RWPE2 (cell line): ENCODE results near the gene GLE1.

Experiments used
- ATAC-seq: fragments of 200-7000 bp; cut with Tn5 transposase; 3 replicates; pipeline ENCODE4 v1.9.1; 2021; ENCODE audit warnings: low read depth
- DNase-seq: peaks from one replicate; pipeline ENCODE4 v3.0.0-alpha.2; 2020; ENCODE audit warnings: low spot score
- H3K27ac ChIP-seq: fragments of 450-650 bp; 2 replicates; pipeline ENCODE4 v1.5.1; 2017; ENCODE audit warnings: mild to moderate bottlenecking; ENCODE audit not compliant: poor library complexity, severe bottlenecking
- H3K27me3 ChIP-seq: fragments of 250-450 bp; sonication (Bioruptor Pico); 2 replicates; pipeline ENCODE4 v1.5.1; 2021; ENCODE audit warnings: mild to moderate bottlenecking, moderate library complexity; ENCODE audit not compliant: insufficient read depth, poor library complexity, severe bottlenecking
- H3K36me3 ChIP-seq: fragments of 250-450 bp; sonication (Bioruptor Pico); 2 replicates; pipeline ENCODE4 v1.5.1; 2020; ENCODE audit warnings: low read depth, mild to moderate bottlenecking, moderate library complexity
- H3K4me1 ChIP-seq: fragments of 250-450 bp; sonication (Bioruptor Pico); 2 replicates; pipeline ENCODE4 v1.5.1; 2021; ENCODE audit warnings: mild to moderate bottlenecking, moderate library complexity; ENCODE audit not compliant: insufficient read depth, poor library complexity, severe bottlenecking
- H3K4me3 ChIP-seq: fragments of 250-450 bp; sonication (Bioruptor Pico); 2 replicates; pipeline ENCODE4 v1.5.1; 2021; ENCODE audit warnings: mild to moderate bottlenecking, moderate library complexity; ENCODE audit not compliant: severe bottlenecking
- H3K9me3 ChIP-seq: fragments of 250-450 bp; sonication (Bioruptor Pico); 2 replicates; pipeline ENCODE4 v1.5.1; 2021; ENCODE audit warnings: mild to moderate bottlenecking, moderate library complexity; ENCODE audit not compliant: severe bottlenecking
- TF ChIP-seq, protein P1 (sequence below): fragments of 450-650 bp; IDR thresholded peaks from one replicate; pipeline ENCODE4 v1.5.1; 2017; ENCODE audit warnings: mild to moderate bottlenecking, moderate library complexity; ENCODE audit not compliant: poor library complexity, severe bottlenecking

Gene GLE1

DNA sequence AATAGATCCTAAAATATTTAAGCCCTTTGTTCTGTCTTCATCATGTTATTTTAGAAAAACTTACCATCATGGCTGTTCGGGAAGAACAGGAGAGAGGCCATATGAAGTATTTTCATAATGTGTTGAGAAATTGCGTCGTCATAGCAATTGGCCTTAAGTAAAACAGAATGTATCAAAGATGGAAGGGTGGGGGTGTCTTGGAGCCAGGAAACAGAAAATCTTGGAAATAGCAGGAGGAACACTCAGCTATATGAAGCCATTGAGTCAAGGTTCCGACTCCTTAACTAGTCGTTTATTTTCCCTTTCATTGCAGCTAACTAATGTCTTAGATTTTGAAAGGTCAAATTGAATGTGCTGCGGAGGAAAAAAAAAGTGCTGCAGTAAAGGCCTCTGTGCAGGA, 49.2 kb downstream of the GLE1 start:
- H3K27me3 ChIP-seq = no peaks in the 10 kb centered on the region
- no peaks in the 10 kb centered on the region for H3K36me3 ChIP-seq
- H3K4me3 ChIP-seq = peak overlapping the region; percentile 85
- peaks cover 39% of the 10 kb centered on the region for H3K4me1 ChIP-seq
- ATAC-seq (no peak), DNase-seq (no peak)
- TF ChIP-seq, protein P1, sequence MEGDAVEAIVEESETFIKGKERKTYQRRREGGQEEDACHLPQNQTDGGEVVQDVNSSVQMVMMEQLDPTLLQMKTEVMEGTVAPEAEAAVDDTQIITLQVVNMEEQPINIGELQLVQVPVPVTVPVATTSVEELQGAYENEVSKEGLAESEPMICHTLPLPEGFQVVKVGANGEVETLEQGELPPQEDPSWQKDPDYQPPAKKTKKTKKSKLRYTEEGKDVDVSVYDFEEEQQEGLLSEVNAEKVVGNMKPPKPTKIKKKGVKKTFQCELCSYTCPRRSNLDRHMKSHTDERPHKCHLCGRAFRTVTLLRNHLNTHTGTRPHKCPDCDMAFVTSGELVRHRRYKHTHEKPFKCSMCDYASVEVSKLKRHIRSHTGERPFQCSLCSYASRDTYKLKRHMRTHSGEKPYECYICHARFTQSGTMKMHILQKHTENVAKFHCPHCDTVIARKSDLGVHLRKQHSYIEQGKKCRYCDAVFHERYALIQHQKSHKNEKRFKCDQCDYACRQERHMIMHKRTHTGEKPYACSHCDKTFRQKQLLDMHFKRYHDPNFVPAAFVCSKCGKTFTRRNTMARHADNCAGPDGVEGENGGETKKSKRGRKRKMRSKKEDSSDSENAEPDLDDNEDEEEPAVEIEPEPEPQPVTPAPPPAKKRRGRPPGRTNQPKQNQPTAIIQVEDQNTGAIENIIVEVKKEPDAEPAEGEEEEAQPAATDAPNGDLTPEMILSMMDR = no peak
- no peaks in the 10 kb centered on the region for H3K9me3 ChIP-seq
- peak overlapping the region; percentile 75 for H3K27ac ChIP-seq

DNA sequence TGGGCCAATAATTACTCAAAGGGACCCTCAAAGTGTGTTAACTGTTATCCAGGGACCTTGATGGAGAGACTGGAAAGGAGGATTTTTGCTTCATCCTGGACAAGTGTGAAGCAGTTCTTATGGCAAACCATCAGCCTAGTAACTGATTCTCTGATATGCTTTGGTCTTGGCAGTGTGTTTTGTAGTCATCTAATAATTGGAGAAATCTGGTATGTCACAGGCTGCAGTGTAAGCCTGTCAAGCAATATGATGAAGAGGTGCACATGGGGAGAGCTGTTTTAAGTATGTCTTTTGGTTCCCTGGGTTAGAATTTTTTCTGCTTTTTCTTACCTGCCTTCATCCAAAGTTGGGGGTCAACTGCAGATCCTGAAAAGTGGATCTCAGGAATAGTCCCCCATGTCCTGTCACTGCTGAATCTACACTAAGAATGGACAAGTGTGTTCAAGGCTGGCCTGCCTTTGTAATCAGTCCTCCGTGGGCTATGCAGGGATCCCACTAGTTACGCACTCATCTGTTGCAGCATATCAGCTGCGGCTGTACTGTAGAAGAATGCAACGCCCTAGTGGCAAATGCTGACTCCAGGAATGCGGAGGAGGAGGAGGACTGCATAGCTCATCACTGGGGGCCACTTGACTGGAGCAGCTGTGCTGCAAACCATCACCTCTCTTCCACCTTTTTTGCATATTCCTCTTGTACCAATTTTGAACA, 49.8 kb downstream of the GLE1 start:
- H3K27ac ChIP-seq = peak overlapping the region; percentile 75
- TF ChIP-seq, protein P1 = no peak
- peak overlapping the region; percentile 85 for H3K4me3 ChIP-seq
- DNase-seq = peak; percentile 78
- H3K9me3 ChIP-seq = no peaks in the 10 kb centered on the region
- peak; percentile 73 for ATAC-seq
- peaks cover 45% of the 10 kb centered on the region for H3K4me1 ChIP-seq
- no peaks in the 10 kb centered on the region for H3K27me3 ChIP-seq
- H3K36me3 ChIP-seq = peaks cover 3% of the 10 kb centered on the region

DNA sequence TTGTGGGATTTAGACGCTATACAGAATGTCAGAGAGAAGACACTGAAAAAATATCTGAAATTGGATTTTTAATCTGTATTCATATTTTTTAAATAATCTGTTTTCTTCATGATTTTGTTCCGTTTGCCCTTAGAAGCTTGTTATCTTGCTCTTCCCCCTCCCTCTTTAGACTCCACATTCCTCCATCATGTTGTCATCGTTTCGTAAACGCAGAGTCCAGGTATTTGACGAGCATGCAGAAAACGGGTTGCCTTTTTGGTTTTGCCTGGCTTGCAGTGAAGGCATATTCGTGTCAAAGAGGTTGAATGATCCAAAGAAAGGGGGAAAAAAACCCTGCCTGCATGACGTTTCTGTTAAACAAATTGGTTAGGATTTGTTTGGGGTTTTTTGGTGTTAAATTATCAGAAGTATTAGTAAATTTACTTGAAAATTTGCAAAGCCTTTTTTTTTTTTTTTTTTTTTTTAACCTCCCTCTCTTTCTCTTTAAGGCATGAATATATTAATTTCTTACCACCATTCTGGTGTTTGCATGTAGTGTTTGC, 50.7 kb downstream of the GLE1 start:
- Histone ChIP-seq H3K4me3 (no peak overlapping the region), H3K27me3 (no peaks in the 10 kb centered on the region), H3K4me1 (peaks cover 46% of the 10 kb centered on the region), H3K9me3 (no peaks in the 10 kb centered on the region), H3K27ac (peak overlapping the region; percentile 75), H3K36me3 (peaks cover 7% of the 10 kb centered on the region)
- TF ChIP-seq, protein P1 = no peak
- no peak for DNase-seq
- peak; percentile 38 for ATAC-seq

DNA sequence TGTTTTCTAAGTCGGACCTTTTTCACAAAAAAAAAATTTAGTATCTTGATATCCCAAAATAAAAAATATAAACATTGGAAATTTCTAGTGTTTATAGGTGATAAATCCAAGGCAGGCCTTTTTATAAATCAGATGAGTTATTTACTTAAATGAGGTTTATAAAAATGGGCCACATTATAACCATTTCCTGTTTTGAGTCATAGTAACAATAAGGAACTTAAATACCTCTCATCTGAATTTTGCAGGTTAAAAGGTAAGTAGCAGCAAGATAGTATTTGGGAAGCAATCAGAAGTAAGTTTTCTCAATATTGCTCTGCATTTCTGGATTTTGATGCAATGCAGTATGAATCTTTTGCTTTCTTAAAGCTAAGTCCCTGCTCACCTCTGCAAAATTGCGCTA, 51.8 kb downstream of the GLE1 start:
- H3K27me3 ChIP-seq = no peaks in the 10 kb centered on the region
- H3K4me3 ChIP-seq = no peak overlapping the region
- H3K4me1 ChIP-seq = peaks cover 46% of the 10 kb centered on the region
- H3K36me3 ChIP-seq = peaks cover 7% of the 10 kb centered on the region
- ATAC-seq (no peak), DNase-seq (no peak)
- TF ChIP-seq, protein P1 = no peak
- H3K9me3 ChIP-seq = no peaks in the 10 kb centered on the region
- H3K27ac ChIP-seq = peak overlapping the region; percentile 75
